Measurements from ENCODE around the gene FANCE. TPM values are rescaled to one million over a fixed set of nuclear protein-coding genes. Genes with fewer than 3 reads are reported as not detected.

FANCE gene
- total RNA-seq, 1 donor from 2014 or later: 1.1 TPM

Other genes starting within 250 kb of the FANCE start
- 0.03 TPM for gene SCUBE3, start 238.4 kb upstream of the FANCE start, total RNA-seq
- 20.1 TPM for gene ZNF76, start 192.6 kb upstream of the FANCE start, total RNA-seq
- gene DEF6, start 154.5 kb upstream of the FANCE start, total RNA-seq: 1.5 TPM
- 10.8 TPM for gene PPARD, start 109.8 kb upstream of the FANCE start, total RNA-seq
- 411 TPM for gene RPL10A, start 16.1 kb downstream of the FANCE start, total RNA-seq
- gene TEAD3, start 44.7 kb downstream of the FANCE start, total RNA-seq: 6.3 TPM
- gene TULP1, start 60.6 kb downstream of the FANCE start, total RNA-seq: not detected
- 156 TPM for gene FKBP5, start 236.6 kb downstream of the FANCE start, total RNA-seq

All from left lobe of liver (tissue), 1 donor.